ENCODE data around the gene INAFM1. TPM values are rescaled to one million over a fixed set of nuclear protein-coding genes. Genes with fewer than 3 reads are reported as not detected.

Gene INAFM1
- polyA plus RNA-seq, 1 of the 3 experiments (the other 2 are of a cell fraction), result 5.5 TPM

DNA sequence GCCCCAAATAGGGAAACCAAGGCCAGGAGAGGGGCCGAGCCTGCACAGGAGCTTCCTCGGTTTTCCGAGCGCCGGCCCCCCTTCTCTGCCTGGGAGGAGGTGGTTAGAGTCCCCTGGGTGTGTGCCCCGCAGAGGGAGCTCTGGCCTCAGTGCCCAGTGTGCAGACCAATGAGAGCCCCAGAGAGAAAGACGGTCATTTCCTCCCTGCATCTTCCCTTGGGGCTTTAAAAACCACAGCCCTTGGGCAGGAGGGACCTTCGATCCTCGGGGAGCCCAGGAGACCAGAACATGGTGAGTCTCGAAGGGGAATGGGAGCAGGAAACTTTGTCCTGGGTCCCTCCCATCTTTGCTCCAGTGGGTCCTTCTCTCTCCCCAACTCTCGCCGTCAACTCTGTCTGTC lies 34.9 kb downstream of the INAFM1 start, which contains the start of gene C5AR1:
Gene C5AR1 (plus strand): TSS at position 254 of the 400 bp plus-strand sequence. CDS start 35 bp downstream, at position 289.
- POLR2A ChIA-PET, result no interaction called here
- 35% methylated on average over 11 of the region's 12 CpGs for WGBS (ENCODE audit: low lambda C conversion rate)

DNA sequence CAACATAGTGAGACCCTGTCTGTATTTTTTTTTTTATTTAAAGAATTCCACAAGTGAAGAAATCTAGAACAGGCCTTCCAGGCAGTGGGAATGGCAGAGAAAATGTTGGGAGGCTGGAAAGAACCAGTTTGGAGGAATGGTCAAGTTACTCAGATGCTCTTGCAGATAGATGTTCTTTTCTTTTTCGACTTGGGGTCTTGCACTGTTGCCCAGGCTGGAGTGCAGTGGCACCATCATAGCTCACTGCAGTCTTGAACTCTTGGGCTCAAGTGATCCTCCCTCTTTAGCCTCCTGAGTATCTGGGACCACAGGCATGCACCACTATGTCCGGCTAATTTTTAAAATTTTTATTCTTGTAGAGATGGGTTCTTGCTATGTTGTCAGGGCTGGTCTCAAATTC lies 35.6 kb downstream of the INAFM1 start:
- Histone ChIP-seq H2AFZ (ENCODE audit: low read depth) (no peak overlapping the region), H3K4me2 (no peak overlapping the region), H3K9me2 (no peaks in the 10 kb centered on the region), H3K4me3 (ENCODE audit: low read depth in 2 of 2, low read length in 1 of 2) (no peak overlapping the region), H3K4me1 (ENCODE audit: control insufficient read depth in 1 of 2, insufficient read depth in 2 of 2, low read depth in 1 of 2, low read length in 1 of 2) (peaks cover 0 to 4% of the 10 kb centered on the region in 2 experiments; a peak in 2 of 4 replicates), H3K27ac (ENCODE audit: low read depth in 2 of 2, low read length in 1 of 2) (no peak overlapping the region), H3K79me2 (ENCODE audit: insufficient read depth) (no peaks in the 10 kb centered on the region), H3K9ac (no peak overlapping the region), H3K27me3 (ENCODE audit: insufficient read depth) (peaks cover 24% of the 10 kb centered on the region), H3K36me3 (replicated peaks in 1 of 2; ENCODE audit: control insufficient read depth in 1 of 2, insufficient read depth in 2 of 2, low read length in 1 of 2) (no peaks in the 10 kb centered on the region), H3K9me3 (no peaks in the 10 kb centered on the region), H4K20me1 (ENCODE audit: insufficient read depth) (no peaks in the 10 kb centered on the region), H3F3A (replicated peaks; ENCODE audit: insufficient read depth) (peaks cover 19% of the 10 kb centered on the region)
- TF ChIP-seq SIN3A (IDR thresholded peaks at IDR 0.05; ENCODE audit: borderline replicate concordance, low read depth, low read length) (no peak), POLR2AphosphoS5 (IDR thresholded peaks at IDR 0.05; ENCODE audit: low read depth, low read length) (no peak), SMC3 (IDR thresholded peaks at IDR 0.05; ENCODE audit: low read depth, low read length) (no peak)
- TF ChIP-seq, protein P1, sequence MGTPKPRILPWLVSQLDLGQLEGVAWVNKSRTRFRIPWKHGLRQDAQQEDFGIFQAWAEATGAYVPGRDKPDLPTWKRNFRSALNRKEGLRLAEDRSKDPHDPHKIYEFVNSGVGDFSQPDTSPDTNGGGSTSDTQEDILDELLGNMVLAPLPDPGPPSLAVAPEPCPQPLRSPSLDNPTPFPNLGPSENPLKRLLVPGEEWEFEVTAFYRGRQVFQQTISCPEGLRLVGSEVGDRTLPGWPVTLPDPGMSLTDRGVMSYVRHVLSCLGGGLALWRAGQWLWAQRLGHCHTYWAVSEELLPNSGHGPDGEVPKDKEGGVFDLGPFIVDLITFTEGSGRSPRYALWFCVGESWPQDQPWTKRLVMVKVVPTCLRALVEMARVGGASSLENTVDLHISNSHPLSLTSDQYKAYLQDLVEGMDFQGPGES (IDR thresholded peaks at IDR 0.05; ENCODE audit: low read depth, low read length), result no peak
- no peak for DNase-seq
- CTCF ChIA-PET, result interaction anchor here (1.2 to 3.2 kb wide), 2 partner anchors 14 to 81 kb away, joined by 4 to 19 read pairs; no protein-coding TSS in a partner anchor
- POLR2A ChIA-PET, result no interaction called here
- WGBS (ENCODE audit: low lambda C conversion rate), result 45% methylated on average over 2 of the region's 2 CpGs

More for the DNA sequence above, 34.9 kb downstream of the INAFM1 start, which contains the start of gene C5AR1:
- no peak within 1 kb of the TSS for H3K9ac ChIP-seq
- peaks cover 24% of the 10 kb centered on the region for H3K27me3 ChIP-seq (ENCODE audit: insufficient read depth)
- peaks cover 0 to 4% of the 10 kb centered on the region in 2 experiments; a peak in 2 of 4 replicates for H3K4me1 ChIP-seq (ENCODE audit: control insufficient read depth in 1 of 2, insufficient read depth in 2 of 2, low read depth in 1 of 2, low read length in 1 of 2)
- H3K79me2 ChIP-seq (ENCODE audit: insufficient read depth), result no peaks in the 10 kb centered on the region
- no peaks in the 10 kb centered on the region for H3K9me2 ChIP-seq
- H3K9me3 ChIP-seq, result no peaks in the 10 kb centered on the region
- no peak within 1 kb of the TSS for H2AFZ ChIP-seq (ENCODE audit: low read depth)
- H3K27ac ChIP-seq (ENCODE audit: low read depth in 2 of 2, low read length in 1 of 2), result no peak within 1 kb of the TSS
- TF ChIP-seq, protein P2, sequence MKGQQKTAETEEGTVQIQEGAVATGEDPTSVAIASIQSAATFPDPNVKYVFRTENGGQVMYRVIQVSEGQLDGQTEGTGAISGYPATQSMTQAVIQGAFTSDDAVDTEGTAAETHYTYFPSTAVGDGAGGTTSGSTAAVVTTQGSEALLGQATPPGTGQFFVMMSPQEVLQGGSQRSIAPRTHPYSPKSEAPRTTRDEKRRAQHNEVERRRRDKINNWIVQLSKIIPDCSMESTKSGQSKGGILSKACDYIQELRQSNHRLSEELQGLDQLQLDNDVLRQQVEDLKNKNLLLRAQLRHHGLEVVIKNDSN (IDR thresholded peaks at IDR 0.05; ENCODE audit: borderline replicate concordance, low read depth), result no peak
- TF ChIP-seq FOXM1 (IDR thresholded peaks at IDR 0.05; ENCODE audit: low read depth), result no peak
- TF ChIP-seq NFIC (IDR thresholded peaks at IDR 0.05; ENCODE audit: borderline replicate concordance), result no peak
- TF ChIP-seq, protein P1 (IDR thresholded peaks at IDR 0.05; ENCODE audit: low read depth, low read length), result no peak
- no peak for TF ChIP-seq ELF1 (IDR thresholded peaks at IDR 0.05)
- no peak for TF ChIP-seq YY1 (IDR thresholded peaks at IDR 0.05; ENCODE audit: low read depth)
- no peak for TF ChIP-seq RFX5 (IDR thresholded peaks at IDR 0.05; ENCODE audit: low read length)
- TF ChIP-seq EP300 (IDR thresholded peaks at IDR 0.05; ENCODE audit: borderline replicate concordance in 1 of 2, low read depth in 1 of 2, low read length in 1 of 2), result no peak
- TF ChIP-seq CHD2 (IDR thresholded peaks at IDR 0.05; ENCODE audit: low read length, partially characterized antibody), result no peak
- TF ChIP-seq TCF12 (IDR thresholded peaks at IDR 0.05), result no peak
- TF ChIP-seq, protein P3, sequence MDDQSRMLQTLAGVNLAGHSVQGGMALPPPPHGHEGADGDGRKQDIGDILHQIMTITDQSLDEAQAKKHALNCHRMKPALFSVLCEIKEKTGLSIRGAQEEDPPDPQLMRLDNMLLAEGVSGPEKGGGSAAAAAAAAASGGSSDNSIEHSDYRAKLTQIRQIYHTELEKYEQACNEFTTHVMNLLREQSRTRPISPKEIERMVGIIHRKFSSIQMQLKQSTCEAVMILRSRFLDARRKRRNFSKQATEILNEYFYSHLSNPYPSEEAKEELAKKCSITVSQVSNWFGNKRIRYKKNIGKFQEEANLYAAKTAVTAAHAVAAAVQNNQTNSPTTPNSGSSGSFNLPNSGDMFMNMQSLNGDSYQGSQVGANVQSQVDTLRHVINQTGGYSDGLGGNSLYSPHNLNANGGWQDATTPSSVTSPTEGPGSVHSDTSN (IDR thresholded peaks at IDR 0.05), result no peak
- TF ChIP-seq POLR2AphosphoS5 (IDR thresholded peaks at IDR 0.05; ENCODE audit: low read depth, low read length), result no peak
- TF ChIP-seq RXRA (IDR thresholded peaks at IDR 0.05; ENCODE audit: borderline replicate concordance, low read depth), result no peak
- TF ChIP-seq TEAD4 (IDR thresholded peaks at IDR 0.05; ENCODE audit: borderline replicate concordance, insufficient read depth), result no peak
- no peak for TF ChIP-seq RAD21 (IDR thresholded peaks at IDR 0.05; ENCODE audit: low read length)
- no peak for TF ChIP-seq SMC3 (IDR thresholded peaks at IDR 0.05; ENCODE audit: low read depth, low read length)
- TF ChIP-seq MEF2A (IDR thresholded peaks at IDR 0.05; ENCODE audit: borderline replicate concordance, low read depth), result no peak
- no peak for TF ChIP-seq NRF1 (IDR thresholded peaks at IDR 0.05; ENCODE audit: low read depth, low read length)
- CTCF ChIA-PET, result interaction anchor here (0.8 to 3.2 kb wide), 3 partner anchors 13 to 126 kb away, joined by 3 to 19 read pairs (median 8); partner anchors contain the start of gene DHX34
- no peak within 1 kb of the TSS for H3K4me2 ChIP-seq
- no peaks in the 10 kb centered on the region for H4K20me1 ChIP-seq (ENCODE audit: insufficient read depth)
- H3F3A ChIP-seq (replicated peaks; ENCODE audit: insufficient read depth), result peaks cover 16% of the 10 kb centered on the region
- no peak within 1 kb of the TSS for H3K4me3 ChIP-seq (ENCODE audit: low read depth in 2 of 2, low read length in 1 of 2)
- H3K36me3 ChIP-seq (replicated peaks in 1 of 2; ENCODE audit: control insufficient read depth in 1 of 2, insufficient read depth in 2 of 2, low read length in 1 of 2), result no peaks in the 10 kb centered on the region
- no peak for DNase-seq
